HPDE6-E6E7 (cell line): Measurements from ENCODE around the gene FRAT1.
"Not testable (repeated sequence)": the region's sequence is repeated elsewhere in the genome, so short reads cannot be mapped to it uniquely, and the experiment has no call there.

Experiments
- DNase-seq: peaks from one replicate; pipeline ENCODE4 v3.0.0; 2011; ENCODE audit warnings: missing footprints; ENCODE audit errors: extremely low spot score

The FRAT1 gene

DNA sequence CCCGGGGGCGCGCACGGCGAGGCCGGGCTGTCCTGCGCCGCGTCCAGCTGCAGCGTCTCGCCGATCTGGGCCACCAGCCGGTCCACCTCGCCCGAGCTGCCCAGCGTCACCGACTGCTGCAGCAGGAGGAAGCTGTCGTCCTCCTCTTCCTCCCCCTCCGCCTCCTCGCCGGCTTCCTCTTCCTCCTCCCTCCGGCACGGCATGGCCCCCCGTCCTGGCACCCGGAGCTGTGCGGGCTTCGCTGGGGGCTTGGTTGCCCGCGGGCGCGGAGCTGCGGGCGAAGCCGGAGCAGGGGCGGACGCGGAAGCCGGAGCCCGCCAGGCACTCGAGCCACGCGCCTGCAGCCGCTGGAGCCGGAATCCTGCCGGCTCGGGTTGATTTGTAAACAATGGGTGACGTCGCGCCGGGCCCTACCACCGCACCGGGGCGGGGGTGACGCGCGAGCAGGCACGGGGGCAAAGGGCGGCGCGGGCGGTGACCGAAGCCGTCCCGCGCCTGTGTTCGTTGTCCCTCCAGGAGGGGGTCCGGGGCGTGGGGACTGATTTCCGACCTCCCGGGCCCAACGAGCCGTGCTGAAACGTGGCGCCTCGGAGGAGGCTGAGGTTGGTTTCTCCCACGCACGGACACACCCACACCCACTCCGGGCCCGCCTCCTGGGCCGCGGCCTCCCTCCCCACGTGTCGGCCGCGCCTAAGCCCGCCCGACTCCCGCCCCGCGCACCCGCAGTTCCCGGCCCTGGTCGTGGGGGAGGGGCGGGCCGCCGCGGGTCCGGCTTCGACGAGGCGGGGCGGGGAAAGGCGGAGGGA lies 15.5 kb downstream of the FRAT1 start, which contains the start of gene FRAT2:
Gene FRAT2, minus strand, starts transcription at position 360 of the 806 bp plus-strand sequence. Its CDS starts 157 bp downstream, at position 203.
- peak; percentile 87 for DNase-seq

DNA sequence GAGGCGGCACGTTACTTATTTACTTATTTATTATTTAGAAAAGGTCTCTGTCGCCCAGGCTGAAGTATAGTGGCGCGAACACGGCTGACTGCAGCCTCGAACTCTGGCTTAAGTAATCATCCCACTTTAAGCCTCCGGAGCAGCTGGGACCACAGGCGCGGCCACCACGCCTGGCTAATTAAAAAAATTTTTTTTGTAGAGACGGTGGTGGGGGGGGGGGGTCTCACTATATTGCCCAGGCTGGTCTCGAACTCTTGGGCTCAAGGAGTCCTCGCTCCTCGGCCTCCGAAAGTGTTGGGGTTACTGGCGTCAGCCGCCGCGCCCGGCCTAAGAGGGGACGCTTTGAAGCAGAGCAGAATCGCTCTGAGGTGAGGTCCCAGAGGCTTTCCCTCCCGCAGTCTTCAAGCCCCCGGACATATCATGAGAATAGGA lies 16.1 kb downstream of the FRAT1 start:
- no peak for DNase-seq

DNA sequence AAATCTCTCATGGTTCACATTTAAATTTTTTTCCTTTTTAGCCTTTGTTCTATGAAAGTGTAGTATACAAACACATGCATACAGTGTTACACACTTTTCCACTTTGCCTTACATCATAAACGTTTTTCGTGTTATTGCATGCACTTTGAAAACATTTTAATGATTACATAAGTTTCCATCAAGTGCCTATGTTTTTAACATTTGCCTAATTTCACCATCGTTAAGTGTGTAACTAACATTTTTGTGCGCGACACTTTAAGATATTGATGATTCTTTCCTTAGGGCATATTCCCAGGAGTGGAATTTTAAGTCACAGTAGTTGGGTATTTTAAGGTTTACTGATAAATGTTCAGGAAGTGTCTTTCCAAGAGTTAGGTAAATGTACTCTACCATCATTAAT lies 16.9 kb downstream of the FRAT1 start:
- DNase-seq: no peak

DNA sequence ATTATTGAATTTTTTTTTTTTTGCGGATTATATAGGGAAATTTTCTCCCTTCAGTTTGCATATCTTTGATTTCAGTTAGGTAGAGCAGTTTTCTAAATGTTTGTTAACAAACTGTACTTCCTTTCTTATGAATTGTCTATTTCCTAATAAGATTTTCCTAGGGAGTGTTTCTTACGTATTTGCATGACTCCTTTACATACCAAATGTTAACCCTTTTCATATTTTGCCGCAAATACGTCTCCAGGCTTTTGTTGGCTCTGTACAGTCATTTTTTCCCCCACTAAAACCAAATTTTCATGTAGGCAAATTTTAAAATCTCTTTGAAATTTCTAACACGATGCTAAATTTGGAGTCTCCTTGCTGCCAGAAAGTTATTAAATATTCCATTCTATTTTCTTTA lies 17.4 kb downstream of the FRAT1 start:
- DNase-seq: no peak

DNA sequence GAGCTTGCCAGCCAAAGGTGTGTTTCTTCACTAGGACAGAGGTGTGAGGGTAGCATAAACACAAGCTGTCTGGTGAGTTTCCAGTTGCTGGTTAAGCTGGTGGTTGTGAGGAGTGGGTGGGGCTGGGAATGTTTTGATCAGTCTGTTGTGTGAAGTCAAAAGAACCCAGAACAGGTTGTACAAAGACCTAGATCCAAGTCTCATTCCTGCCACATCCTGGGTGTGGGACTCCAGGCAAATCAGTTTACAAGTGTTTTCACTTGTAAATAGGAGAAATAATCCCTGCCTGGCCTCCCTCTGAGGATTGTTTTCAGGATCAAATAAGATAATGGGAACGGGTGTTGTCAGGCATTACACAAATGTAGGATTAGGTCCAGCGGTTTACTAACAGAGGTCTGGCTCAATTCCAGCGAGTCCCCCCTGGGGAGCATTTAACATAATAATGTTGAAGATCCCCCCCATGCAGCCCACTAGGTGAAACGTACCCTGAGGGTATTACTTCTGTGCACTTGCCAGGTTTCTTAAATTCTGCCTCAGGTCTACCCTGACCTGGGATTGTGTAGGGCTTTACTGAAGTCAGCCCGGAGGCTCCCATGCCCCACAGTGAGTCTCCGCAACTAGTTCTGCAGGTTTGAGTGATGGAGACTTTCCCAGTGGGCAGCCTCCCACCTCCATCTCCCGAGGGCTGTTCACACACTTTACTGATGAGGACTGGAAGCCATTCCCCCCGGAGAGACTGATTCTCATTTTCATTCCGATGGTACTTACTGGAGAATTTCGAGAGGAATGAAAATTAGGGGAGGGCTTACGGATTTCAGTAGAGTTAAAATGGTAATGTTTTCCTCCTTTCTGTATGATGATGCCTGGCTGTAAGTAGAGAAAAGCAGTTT lies 18.1 kb downstream of the FRAT1 start:
- DNase-seq: no peak

DNA sequence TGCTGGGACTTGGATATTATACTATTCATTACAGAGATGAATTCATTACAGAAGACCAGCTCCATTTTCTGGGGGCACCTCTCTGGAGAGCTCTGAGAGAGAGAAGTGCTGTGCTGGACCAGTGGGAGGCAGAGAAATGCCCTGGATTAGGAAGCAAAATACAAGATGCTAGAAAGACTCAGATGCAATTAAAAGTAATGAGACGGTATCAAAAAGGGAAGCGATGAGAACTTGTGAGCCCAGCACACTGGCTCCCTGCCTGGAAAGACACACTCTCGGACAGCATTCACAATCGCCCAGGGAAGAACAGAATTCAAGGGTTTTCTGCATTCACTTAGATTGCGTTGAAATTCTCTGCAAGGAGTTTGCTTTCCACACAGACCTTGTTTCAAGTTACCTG lies 19.0 kb downstream of the FRAT1 start:
- no peak for DNase-seq

DNA sequence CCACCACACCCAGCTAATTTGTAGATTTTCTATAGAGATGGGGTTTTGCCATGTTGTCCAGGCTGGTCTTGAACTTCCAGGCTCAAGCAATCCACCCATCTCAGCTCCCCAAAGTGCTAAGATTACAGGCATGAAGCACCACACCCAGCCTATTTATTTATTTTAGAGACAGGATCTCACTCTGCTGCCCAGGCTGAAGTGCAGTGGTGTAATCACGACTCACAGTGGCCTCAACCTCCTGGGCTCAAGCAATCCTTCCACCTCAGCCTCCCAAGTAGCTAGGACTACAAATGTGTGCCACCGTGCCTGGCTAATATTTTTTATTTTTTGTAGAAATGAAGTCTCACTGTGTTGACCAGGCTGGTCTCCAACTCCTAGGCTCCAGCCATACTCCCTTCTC lies 22.3 kb downstream of the FRAT1 start:
- no peak for DNase-seq

DNA sequence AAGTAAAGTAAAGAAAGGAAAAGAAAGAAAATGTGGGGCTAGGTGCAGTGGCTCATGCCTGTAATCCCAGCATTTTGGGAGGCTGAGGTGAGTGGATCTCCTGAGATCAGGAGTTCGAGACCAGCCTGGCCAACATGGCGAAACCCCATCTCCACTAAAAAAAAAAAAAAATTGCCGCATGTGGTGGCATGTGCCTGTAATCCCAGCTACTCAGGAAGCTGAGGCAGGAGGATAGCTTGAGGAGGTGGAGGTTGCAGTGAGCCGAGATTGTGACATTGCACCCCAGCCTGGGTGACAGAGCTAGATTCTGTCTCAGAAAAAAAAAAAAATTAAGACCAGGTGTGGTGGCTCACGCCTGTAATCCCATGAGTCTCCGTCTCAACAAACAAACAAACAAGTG lies 24.6 kb downstream of the FRAT1 start:
- DNase-seq: not testable (repeated sequence)

DNA sequence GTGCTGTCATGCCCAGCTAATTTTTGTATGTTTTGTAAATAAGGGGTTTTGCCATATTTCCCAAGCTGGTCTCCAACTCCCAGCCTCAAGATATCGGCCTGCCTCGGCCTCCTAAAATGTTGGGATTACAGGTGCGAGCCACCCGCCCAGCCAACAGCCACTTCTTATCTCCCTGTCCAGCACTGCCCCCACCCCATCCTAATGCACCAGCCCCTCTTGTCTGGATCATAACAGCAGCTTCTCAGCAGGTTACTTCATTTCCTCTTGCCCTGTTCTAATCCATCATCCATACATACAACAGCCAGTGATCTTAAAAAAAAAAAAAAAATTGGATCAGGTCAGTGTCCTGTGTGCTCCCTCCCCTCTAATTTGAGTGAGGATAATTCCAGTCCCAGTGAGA lies 28.2 kb downstream of the FRAT1 start:
- no peak for DNase-seq

DNA sequence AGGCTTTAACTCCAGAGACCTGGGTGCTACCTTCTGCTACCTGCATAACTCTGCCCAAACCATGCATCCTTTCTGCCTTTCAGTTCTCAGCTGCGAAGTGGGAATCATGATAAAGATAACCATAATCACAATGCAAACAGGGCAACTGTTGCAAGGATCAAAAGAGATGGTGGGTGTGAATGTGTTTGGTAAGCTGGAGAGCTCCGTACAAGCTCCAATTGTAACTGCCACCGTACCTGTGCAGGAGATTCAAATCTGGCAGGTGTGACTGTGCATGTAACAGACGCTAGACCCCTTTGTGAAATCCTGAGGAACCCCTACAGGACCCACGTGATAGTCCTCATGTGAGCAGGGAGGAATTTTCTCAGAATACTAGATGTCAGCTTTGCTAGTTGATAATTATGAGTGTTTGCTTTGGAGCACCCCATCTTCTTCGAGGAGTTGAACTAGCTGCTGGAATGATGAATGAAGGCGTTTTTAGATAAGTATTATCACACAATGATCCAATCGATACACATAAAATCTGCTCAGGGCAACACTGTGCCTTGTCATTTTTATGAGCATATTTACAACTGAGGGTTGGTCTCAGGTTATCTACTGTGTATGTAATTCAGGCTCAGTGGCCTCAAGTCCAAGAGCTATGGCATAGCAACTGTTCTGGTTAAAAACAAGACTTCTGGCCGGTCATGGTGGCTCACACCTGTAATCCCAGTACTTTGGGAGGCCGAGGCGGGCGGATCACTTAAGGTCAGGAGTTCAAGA lies 30.9 kb downstream of the FRAT1 start:
- DNase-seq: no peak

DNA sequence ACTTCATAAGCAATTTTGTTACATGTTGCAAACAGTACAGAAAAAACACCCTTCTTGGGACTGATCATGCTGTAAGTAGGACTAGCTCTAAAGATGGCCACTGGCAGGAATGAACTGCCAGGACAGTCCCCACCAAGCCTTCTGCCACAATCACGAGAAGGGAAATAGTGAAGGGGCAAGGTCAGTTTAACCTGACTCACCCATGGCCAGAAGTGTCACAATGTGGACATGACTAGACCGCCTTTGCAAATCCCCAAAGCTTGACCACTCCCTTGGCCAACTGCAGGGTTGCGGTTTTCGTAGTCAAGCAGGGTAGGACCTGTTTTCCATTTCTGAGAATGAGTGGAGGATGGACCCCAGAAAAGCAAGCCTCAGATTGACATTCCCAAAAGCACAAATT lies 34.9 kb downstream of the FRAT1 start:
- DNase-seq: no peak

DNA sequence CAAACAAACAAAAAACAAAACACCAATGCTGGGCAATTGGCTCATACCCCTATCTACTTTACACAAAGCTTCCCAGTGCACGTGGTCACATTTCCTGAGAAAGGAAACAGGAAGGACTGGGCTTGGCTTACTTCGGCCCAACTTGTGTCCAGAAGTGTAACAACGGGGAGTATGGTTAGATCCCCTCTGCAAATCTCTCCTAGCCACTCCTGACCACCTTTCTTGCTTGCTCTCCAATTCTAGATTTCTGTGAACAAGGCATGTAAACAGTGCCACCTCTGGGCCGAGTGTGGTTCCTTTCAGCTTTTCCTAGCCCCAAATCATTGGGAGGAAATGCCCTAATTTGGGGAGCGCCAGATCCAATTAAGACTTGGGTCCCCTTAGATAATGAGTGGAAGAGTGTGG lies 36.5 kb downstream of the FRAT1 start:
- DNase-seq: no peak

DNA sequence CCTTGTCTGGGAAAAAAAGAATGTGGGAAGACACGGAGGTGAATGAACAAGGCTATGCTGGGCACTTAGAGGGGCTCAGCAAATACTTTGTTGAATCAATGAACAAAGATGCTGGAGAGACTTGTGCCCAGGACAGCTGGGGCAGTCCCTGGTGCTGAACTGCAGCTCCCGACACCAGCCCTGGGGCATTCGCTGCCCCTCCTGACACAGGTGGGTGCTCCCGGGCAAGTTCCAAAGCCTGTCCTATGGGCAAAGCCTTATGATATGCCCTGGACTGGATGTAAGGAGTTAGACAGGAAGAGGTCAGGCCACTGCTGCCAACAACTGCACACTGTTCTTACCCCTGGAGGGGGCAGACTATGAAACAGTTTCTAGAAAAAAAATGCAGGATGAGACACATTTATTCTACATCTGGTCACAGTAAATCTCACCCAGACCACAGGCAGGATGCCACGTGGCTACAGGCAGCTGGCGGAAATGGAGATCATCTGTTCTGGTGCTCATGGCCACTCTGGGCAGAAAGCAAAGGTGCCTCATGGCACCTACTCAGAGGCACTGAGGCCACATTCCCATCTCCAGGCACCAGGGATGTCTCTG lies 37.3 kb downstream of the FRAT1 start:
- DNase-seq: no peak

DNA sequence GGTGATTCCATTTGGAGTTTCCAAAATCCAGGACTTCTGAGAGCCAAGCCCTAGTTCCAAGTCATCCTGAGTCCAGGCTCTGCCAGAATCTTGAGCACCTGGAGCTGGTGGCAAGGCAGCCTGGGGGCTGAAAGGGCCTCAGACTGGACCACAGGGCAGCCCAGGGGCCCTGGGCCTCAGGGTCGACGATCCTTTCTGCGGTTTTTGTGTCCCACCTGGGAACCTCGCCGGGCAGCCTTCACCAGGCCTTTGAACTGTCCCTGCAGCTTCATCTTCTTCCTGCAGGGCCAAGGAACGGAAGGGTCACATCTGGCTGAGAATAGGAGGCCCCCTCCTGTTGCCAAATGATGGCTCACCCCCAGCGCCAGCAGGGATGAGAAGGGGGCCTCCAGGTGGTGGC lies 37.8 kb downstream of the FRAT1 start:
- no peak for DNase-seq

DNA sequence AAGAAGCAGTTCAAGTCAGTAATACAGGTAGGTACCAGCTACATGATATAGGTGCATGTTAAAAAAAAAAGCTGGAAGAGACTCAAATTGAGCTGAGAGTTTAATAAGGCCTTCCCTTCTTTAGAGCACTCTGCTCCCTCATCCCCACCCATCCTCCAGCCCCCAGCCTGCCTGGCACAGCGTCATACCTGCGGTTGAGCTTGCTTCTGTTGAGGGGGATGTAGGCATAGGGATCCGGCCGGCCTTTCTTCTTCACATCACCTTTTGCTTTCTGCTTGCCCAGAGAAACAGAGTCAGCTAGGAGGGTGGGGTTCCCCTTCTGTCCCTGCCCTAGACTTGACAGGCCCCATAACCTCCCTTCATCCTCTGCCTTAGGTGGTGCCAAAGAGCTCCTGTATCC lies 39.3 kb downstream of the FRAT1 start:
- DNase-seq: no peak

DNA sequence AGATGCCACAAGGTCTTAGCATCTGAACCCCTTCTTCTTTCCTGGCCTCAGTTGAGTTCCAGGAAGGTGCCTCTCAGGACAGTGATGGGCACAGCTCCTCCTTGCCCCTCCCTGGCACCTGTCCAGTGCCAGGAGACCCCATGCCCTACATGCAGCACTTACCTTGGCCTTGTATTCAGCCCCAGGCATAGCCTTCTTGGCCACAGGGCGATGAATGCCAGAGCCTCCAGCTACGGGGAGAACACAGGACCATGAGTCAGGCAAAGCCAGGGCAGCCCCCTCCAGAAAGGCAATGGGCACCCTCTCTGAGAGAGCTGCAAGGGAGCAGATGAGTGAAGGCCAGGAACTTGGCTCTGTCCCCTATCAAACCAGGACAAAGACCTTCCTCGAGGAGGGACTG lies 39.7 kb downstream of the FRAT1 start:
- DNase-seq: no peak

DNA sequence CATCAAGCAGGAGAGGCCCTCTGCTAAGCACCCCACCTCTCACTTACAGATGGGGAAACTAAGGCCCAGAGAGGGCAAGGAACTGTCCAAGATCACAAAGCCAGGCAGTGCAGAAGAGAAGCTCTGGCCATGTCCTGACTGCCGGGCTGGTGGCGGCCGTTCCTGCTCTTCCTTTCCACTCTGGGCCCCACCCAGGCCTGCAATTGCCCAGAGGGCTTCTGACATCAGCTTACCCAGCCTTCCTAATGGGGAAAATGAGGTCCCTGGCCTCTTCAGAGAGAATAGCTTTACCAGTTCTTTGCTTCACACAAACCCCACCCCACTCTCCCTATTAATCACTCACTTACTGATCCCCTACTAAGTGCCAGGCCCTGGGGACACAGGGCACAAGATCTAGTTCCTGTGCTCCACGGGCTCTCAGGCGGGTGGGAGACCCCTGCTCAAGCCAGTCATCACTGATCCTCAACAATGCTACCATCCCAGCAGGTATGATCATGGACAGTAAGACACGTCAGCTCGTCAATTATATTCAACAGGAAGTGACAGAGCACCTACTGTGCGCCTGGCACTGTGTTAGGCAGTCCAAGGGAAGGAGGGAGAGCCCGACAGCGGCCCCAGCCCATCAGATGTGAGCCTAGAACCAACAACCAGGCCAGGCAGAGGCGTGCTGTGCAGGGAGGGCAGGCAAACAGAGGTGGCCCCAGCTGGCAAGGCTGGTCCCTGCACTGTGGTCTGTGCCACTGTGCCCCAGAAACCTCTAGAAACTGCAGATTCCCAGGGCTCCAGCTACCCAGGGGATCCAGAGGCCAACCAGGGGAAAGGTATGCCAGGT lies 41.9 kb downstream of the FRAT1 start:
- no peak for DNase-seq

DNA sequence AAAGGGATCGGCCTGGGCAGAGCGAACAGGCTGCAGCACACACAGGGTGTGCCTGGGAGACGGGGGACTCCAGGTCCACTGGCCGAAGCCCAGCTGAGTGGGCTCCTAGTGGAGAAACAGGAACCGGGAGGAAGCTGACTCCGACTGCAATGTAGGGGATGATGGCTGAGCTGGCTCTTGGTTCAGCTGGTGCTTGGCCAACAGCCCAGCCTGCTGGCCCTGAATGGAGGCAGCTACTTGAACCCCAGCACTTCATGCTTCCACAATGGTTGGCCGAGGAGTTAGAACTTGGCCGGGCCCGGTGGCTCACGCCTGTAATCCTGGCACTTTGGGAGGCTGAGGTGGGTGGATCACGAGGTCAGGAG lies 42.4 kb downstream of the FRAT1 start:
- DNase-seq: no peak

DNA sequence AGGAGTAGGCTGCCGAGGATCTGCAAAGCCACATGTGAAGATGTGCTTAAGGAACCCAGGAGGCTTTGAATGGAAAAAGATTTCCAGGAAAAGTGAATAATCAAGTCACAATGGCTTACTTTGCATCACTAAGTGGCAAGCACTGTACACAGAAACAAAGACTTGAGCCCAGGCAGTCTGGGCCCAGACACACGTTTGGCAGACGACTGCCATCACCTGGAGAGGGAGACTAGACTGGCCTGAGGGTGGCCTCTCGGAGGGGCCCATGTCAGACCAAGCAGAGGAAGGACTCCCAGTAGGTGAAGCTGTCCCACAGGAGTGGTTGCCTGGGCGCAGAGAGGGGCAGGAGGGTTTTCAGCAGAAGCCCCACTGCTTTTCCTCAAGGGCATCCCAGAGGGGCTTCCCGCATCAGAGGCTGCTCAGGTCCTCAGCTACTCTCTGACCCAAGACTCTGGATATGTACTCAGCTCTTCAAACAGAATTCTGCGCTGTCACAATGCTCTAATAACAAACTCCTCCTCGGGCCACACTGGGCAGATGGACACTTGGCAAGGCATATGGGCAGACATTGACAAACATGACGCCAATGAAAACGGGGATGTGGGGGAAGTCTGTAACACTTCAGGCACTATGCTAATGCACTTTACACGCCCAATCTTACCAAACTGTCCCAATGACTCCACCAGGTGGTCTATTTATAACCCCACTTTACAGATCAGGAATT lies 43.4 kb downstream of the FRAT1 start:
- no peak for DNase-seq

DNA sequence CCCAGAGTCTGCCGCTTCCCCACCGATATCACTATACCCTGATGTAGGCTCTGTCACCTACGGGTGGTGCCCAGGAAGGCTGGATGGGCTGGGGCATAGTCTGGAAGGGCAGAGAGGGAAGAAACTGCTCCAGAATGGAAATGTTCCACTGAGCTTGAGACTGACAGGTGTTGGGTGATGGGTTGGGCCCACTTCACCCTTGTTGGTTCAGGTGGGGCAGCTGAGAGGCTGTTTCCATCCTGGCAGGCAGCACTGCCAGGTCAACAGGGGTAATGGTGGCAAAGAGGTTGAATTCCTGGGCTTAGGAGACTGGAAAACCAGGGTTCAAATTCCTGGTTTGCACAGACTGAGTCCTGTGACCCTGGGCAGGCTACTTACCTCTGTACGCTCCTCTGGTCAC lies 44.0 kb downstream of the FRAT1 start:
- no peak for DNase-seq
